DND-41 (cell line): ENCODE results near the gene ACRV1.

ENCODE experiments used
- ATAC-seq: fragments of 200-7000 bp; cut with Tn5 transposase; 3 replicates; pipeline ENCODE4 v1.9.1; 2021; ENCODE audit warnings: low read depth; ENCODE audit not compliant: insufficient read depth
- DNase-seq: peaks from one replicate; pipeline ENCODE4 v3.0.0-alpha.2; 2020
- H2AFZ ChIP-seq: 2 replicates; pipeline ENCODE4 v1.6.0; 2012; ENCODE audit warnings: low read depth, low read length
- H3K27ac ChIP-seq: 2 replicates; pipeline ENCODE4 v1.5.1; 2012; ENCODE audit warnings: low read length, inconsistent platforms
- H3K27me3 ChIP-seq: fragments of 200-600 bp; sonication (generic); 2 replicates; pipeline ENCODE4 v1.6.0; 2012; ENCODE audit warnings: low read length, mild to moderate bottlenecking, inconsistent platforms; ENCODE audit not compliant: insufficient read depth, poor library complexity
- H3K36me3 ChIP-seq: 2 replicates; pipeline ENCODE4 v1.5.1; 2012; ENCODE audit warnings: low read length, inconsistent platforms; ENCODE audit not compliant: insufficient read depth
- H3K4me1 ChIP-seq: 2 replicates; pipeline ENCODE4 v1.5.1; 2012; ENCODE audit warnings: mild to moderate bottlenecking, low read length; ENCODE audit not compliant: insufficient read depth
- H3K4me2 ChIP-seq: 2 replicates; pipeline ENCODE4 v1.6.0; 2012; ENCODE audit warnings: mild to moderate bottlenecking, moderate library complexity, low read length, inconsistent platforms; ENCODE audit not compliant: insufficient read depth
- H3K4me3 ChIP-seq, 2 experiments: fragments of 200-600 bp in 1 of 2; shearing (Covaris generic) in 1 of 2; 2 replicates each; pipeline ENCODE4 v1.5.1; 2012 to 2016; ENCODE audit warnings: inconsistent platforms in 2 of 2, low read length in 2 of 2, mild to moderate bottlenecking in 2 of 2, low read depth in 1 of 2, moderate library complexity in 1 of 2
- H3K79me2 ChIP-seq: 2 replicates; pipeline ENCODE4 v1.6.0; 2012; ENCODE audit warnings: low read length, inconsistent platforms; ENCODE audit not compliant: insufficient read depth
- H3K9ac ChIP-seq: 2 replicates; pipeline ENCODE4 v1.6.0; 2012; ENCODE audit warnings: low read depth, mild to moderate bottlenecking, inconsistent platforms, low read length, moderate library complexity
- H3K9me3 ChIP-seq: 2 replicates; pipeline ENCODE4 v1.5.1; 2012; ENCODE audit warnings: low read length, moderate library complexity, mild to moderate bottlenecking, inconsistent platforms; ENCODE audit not compliant: insufficient read depth, severe bottlenecking
- H4K20me1 ChIP-seq: 2 replicates; pipeline ENCODE4 v1.6.0; 2012; ENCODE audit warnings: low read length; ENCODE audit not compliant: insufficient read depth
- EZH2 ChIP-seq: IDR thresholded peaks from 3 replicates; pipeline ENCODE4 v1.6.1; 2012; ENCODE audit warnings: borderline replicate concordance, low read depth, mild to moderate bottlenecking, moderate library complexity, low read length, inconsistent platforms; ENCODE audit not compliant: severe bottlenecking
- TF ChIP-seq, protein P1 (sequence below): IDR thresholded peaks from 2 replicates; pipeline ENCODE4 v1.5.1; 2012; ENCODE audit warnings: borderline replicate concordance, low read length, moderate library complexity, mild to moderate bottlenecking; ENCODE audit not compliant: poor library complexity, severe bottlenecking; ENCODE audit errors: extremely low read depth

Gene ACRV1, protein sequence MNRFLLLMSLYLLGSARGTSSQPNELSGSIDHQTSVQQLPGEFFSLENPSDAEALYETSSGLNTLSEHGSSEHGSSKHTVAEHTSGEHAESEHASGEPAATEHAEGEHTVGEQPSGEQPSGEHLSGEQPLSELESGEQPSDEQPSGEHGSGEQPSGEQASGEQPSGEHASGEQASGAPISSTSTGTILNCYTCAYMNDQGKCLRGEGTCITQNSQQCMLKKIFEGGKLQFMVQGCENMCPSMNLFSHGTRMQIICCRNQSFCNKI

DNA sequence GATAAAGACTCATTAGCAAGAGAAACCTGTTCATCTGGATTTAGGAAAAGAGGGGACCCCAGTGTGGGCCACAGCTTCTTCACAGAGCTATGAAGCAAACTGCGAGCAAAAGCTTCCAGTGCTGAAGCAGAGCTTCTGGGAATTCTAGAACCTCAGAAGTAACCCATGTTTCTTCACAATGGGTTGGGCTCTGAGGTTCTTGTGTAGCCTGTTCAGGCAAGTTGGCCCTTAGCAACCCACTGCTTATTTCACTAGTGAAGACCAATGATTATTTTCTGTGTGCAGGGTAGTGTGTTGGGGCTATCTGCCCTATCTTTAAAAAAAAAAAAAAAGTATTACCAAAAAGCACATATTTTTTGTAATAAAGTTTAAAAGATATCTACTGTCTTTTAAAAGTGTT lies at the start of gene ACRV1:
TSS of gene ACRV1 (minus strand) at position 101 of the 400 bp plus-strand sequence. CDS start at position 34, 67 bp downstream.
- H3K36me3 ChIP-seq = peaks cover 37% of the 10 kb centered on the region
- H3K27ac ChIP-seq = no peak within 1 kb of the TSS
- H3K9me3 ChIP-seq = no peaks in the 10 kb centered on the region
- no peaks in the 10 kb centered on the region for H3K4me1 ChIP-seq
- no peak within 1 kb of the TSS for H3K9ac ChIP-seq
- no peaks in the 10 kb centered on the region for H4K20me1 ChIP-seq
- no peaks in the 10 kb centered on the region for H3K79me2 ChIP-seq
- TF ChIP-seq, protein P1, sequence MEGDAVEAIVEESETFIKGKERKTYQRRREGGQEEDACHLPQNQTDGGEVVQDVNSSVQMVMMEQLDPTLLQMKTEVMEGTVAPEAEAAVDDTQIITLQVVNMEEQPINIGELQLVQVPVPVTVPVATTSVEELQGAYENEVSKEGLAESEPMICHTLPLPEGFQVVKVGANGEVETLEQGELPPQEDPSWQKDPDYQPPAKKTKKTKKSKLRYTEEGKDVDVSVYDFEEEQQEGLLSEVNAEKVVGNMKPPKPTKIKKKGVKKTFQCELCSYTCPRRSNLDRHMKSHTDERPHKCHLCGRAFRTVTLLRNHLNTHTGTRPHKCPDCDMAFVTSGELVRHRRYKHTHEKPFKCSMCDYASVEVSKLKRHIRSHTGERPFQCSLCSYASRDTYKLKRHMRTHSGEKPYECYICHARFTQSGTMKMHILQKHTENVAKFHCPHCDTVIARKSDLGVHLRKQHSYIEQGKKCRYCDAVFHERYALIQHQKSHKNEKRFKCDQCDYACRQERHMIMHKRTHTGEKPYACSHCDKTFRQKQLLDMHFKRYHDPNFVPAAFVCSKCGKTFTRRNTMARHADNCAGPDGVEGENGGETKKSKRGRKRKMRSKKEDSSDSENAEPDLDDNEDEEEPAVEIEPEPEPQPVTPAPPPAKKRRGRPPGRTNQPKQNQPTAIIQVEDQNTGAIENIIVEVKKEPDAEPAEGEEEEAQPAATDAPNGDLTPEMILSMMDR = no peak
- H3K4me3 ChIP-seq = no peak within 1 kb of the TSS
- H2AFZ ChIP-seq = no peak within 1 kb of the TSS
- H3K27me3 ChIP-seq = no peaks in the 10 kb centered on the region
- ATAC-seq = no peak
- no peak for DNase-seq
- H3K4me2 ChIP-seq = no peak within 1 kb of the TSS

DNA sequence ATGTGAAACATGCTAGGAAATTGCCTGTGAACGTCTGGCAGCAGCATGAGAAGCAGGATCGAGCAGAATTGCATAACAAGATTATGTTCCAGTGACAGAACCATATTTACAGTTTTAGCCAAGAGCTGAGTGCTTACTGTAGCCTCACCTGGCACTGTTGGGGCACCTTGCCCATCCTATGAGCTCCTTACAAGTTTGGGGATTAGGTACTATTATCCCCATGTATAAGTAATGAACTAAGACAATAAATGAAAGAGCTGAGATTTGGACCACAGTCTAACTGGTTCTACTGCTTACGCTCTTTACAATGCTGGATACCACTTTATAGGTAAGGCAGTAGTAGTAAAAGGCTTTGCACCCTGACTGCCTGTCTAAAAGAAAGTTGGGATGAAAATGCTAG lies 48.3 kb upstream of the ACRV1 start:
- no peak overlapping the region for H3K27ac ChIP-seq
- no peaks in the 10 kb centered on the region for H3K9me3 ChIP-seq
- H3K79me2 ChIP-seq = no peaks in the 10 kb centered on the region
- no peaks in the 10 kb centered on the region for H3K4me1 ChIP-seq
- H4K20me1 ChIP-seq = no peaks in the 10 kb centered on the region
- H2AFZ ChIP-seq = no peak overlapping the region
- H3K4me3 ChIP-seq = no peak overlapping the region
- no peaks in the 10 kb centered on the region for H3K36me3 ChIP-seq
- no peak overlapping the region for H3K4me2 ChIP-seq
- H3K9ac ChIP-seq = no peak overlapping the region
- DNase-seq (no peak), ATAC-seq (no peak)
- no peak for TF ChIP-seq EZH2
- TF ChIP-seq, protein P1 = no peak
- H3K27me3 ChIP-seq = peaks cover 6% of the 10 kb centered on the region

DNA sequence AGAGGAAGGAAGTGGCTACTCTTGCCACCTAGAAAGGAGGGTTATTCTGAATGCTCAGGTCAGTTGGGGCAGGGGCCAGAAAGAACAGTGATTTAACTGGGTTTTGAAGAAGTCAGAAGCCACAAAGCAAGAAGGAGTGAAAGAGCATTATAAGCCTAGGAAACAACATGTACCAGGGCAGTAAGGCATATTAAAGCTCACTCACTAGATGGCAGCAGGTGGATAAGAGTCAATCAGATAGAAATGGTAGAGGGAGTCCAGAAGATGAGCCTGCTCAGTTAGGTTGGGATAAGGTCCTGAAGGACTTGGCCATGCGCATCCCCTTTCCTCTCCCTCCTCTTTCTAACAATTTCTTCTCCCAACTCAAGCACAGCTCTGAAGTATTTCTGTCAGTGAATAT lies 43.5 kb upstream of the ACRV1 start:
- Histone ChIP-seq H3K9ac (no peak overlapping the region), H3K27me3 (peaks cover 10% of the 10 kb centered on the region), H3K4me3 (no peak overlapping the region), H3K4me2 (no peak overlapping the region), H3K4me1 (no peaks in the 10 kb centered on the region), H3K9me3 (no peaks in the 10 kb centered on the region), H3K36me3 (no peaks in the 10 kb centered on the region), H3K79me2 (no peaks in the 10 kb centered on the region), H4K20me1 (no peaks in the 10 kb centered on the region), H2AFZ (no peak overlapping the region), H3K27ac (no peak overlapping the region)
- TF ChIP-seq, protein P1 = peak; percentile 45
- no peak for TF ChIP-seq EZH2
- no peak for DNase-seq
- no peak for ATAC-seq
